Frontal cortex (tissue), 4 donors: Measurements from ENCODE around the gene DTNB. TPM values are rescaled to one million over a fixed set of nuclear protein-coding genes. Genes with fewer than 3 reads are reported as not detected.
"Not testable (repeated sequence)": the region's sequence is repeated elsewhere in the genome, so short reads cannot be mapped to it uniquely, and the experiment has no call there.

Experiments used
- DNase-seq, 2 donors: peaks; one replicate each; pipeline ENCODE4 v3.0.0; 2012; ENCODE audit warnings: low spot score in 2 of 2
- FAIRE-seq: peaks from 2 replicates; lab custom pipeline; 2012; peaks lifted over from hg19 to GRCh38; lab: Jason Lieb, UNC
- total RNA-seq: library from RNA; depleted of rRNA; stranded (reverse); fragments of >200 nt; gene quantifications from one replicate; pipeline ENCODE4 v1.2.3, GENCODE V29; 2014
- donor health status: control.
- donor health status: control.
- donor health status: control.

The DTNB gene
- total RNA-seq, 1 donor from 2014 or later = 18.3 TPM

- no peak for FAIRE-seq
- no peak for DNase-seq
These were observed 261.6 kb downstream of the DTNB start for GRCh38 chr2:25411753-25412152.

GRCh38 chr2:25411281-25411680 lies 262.1 kb downstream of the DTNB start:
- DNase-seq (no peak), FAIRE-seq (no peak)

- FAIRE-seq (no peak), DNase-seq (no peak)
These were observed 263.0 kb downstream of the DTNB start for GRCh38 chr2:25410370-25410769.

- no peak for FAIRE-seq
- DNase-seq = no peak
These were observed 263.9 kb downstream of the DTNB start for GRCh38 chr2:25409468-25409867.

GRCh38 chr2:25409044-25409443 lies 264.3 kb downstream of the DTNB start:
- no peak for FAIRE-seq

GRCh38 chr2:25405611-25406295 lies 267.6 kb downstream of the DTNB start:
- FAIRE-seq (no peak), DNase-seq (no peak)

More at GRCh38 chr2:25409044-25409443, 264.3 kb downstream of the DTNB start:
- no peak for DNase-seq

GRCh38 chr2:25403120-25403760 lies 270.1 kb downstream of the DTNB start:
- DNase-seq, FAIRE-seq: not testable (repeated sequence)

- FAIRE-seq (no peak), DNase-seq (no peak)
These were observed 270.9 kb downstream of the DTNB start for GRCh38 chr2:25402477-25402876.

GRCh38 chr2:25401307-25402026 lies 271.9 kb downstream of the DTNB start:
- DNase-seq (no peak), FAIRE-seq (no peak)

GRCh38 chr2:25400576-25401216 lies 272.7 kb downstream of the DTNB start:
- no peak for FAIRE-seq

GRCh38 chr2:25400169-25400568 lies 273.2 kb downstream of the DTNB start:
- FAIRE-seq (no peak), DNase-seq (no peak)

More at GRCh38 chr2:25400576-25401216, 272.7 kb downstream of the DTNB start:
- no peak for DNase-seq

- DNase-seq = no peak
- FAIRE-seq = no peak
These were observed 274.8 kb downstream of the DTNB start for GRCh38 chr2:25398534-25398933.

- DNase-seq (no peak), FAIRE-seq (no peak)
These were observed 275.6 kb downstream of the DTNB start for GRCh38 chr2:25397777-25398176.

- FAIRE-seq = no peak
- no peak for DNase-seq
These were observed 284.2 kb downstream of the DTNB start for GRCh38 chr2:25389161-25389560.

- DNase-seq (no peak), FAIRE-seq (no peak)
These were observed 284.9 kb downstream of the DTNB start for GRCh38 chr2:25388491-25388890.

GRCh38 chr2:25387876-25388449 lies 285.4 kb downstream of the DTNB start:
- FAIRE-seq = no peak
- no peak for DNase-seq

GRCh38 chr2:25386971-25387875 lies 286.2 kb downstream of the DTNB start:
- no peak for FAIRE-seq
- no peak for DNase-seq

GRCh38 chr2:25385910-25386309 lies 287.5 kb downstream of the DTNB start:
- DNase-seq (no peak), FAIRE-seq (no peak)

GRCh38 chr2:25383806-25384205 lies 289.6 kb downstream of the DTNB start:
- DNase-seq (no peak), FAIRE-seq (no peak)
